ENCODE results near the gene DCAF11. TPM values are rescaled to one million over a fixed set of nuclear protein-coding genes. Genes with fewer than 3 reads are reported as not detected.

Gene DCAF11
- total and polyA plus RNA-seq, 2 of the 8 experiments (the other 6 are each of a cell fraction or from before 2014, with no cell fraction given) = 60.4 to 63.6 TPM

DNA sequence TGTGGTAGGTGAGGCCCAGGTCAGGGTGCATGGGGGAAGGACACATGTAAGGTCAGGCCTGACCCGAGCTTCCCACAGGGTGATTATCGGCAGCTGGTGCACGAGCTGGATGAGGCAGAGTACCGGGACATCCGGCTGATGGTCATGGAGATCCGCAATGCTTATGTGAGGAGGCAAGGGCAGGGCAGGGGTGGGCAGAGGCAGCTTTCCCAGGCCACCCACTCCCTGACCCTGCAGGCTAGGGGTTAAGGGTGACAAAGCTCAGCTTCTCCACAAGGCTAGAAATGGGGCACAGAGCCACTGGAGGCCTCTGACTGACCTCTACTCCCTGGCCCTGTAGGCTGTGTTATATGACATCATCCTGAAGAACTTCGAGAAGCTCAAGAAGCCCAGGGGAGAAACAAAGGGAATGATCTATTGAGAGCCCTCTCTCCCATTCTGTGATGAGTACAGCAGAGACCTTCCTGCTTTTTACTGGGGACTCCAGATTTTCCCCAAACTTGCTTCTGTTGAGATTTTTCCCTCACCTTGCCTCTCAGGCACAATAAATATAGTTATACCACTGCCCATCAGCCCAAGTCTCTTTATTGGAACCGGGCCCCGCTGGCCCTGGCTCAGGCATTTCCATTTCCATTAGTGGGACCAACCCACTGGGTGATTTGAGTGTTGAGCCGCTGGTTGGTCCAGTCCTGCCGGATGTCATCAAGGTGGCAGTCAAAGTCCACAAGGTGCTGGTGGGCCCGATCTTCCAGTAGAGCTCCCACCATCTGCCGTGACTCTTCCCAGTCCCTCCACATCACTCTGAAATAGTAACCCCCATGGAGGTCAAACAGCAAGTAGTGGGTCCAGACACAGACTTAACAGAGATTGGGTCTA is 24.1 kb downstream of the DCAF11 start:
- WGBS, 2 experiments (ENCODE audit: extremely low coverage in 1 of 2, insufficient coverage in 1 of 2, insufficient read length in 1 of 2, insufficient replicate concordance in 2 of 2, low coverage in 1 of 2, low lambda C conversion rate in 2 of 2, missing lambda C conversion rate in 1 of 2) = 92% methylated on average over 13 of the region's 13 CpGs; no CpG with 5 or more reads in 1 of the 2 experiments
- ChIA-PET CTCF (ENCODE audit: partially characterized antibody) (interaction anchor here (0.6 to 3.1 kb wide), 6 partner anchors 13 to 81 kb away, joined by 3 to 18 read pairs (median 4); partner anchors contain the start of gene IRF9), POLR2A (ENCODE audit: partially characterized antibody) (interaction anchor here (0.6 to 10.5 kb wide), 18 partner anchors 8 to 132 kb away, joined by 3 to 118 read pairs (median 6); partner anchors contain the start of genes DCAF11, IRF9, NRL and PSME2)
- H2AK5ac ChIP-seq (ENCODE audit: low read depth, low read length) = no peak overlapping the region
- peaks cover 0 to 1% of the 10 kb centered on the region in 2 experiments for H4K20me1 ChIP-seq (replicated peaks in 1 of 2; ENCODE audit: control insufficient read depth in 1 of 2, insufficient read depth in 2 of 2, low read length in 2 of 2)
- H3K23ac ChIP-seq (ENCODE audit: insufficient read length) = no peak overlapping the region
- DNase-seq (ENCODE audit: low read depth in 1 of 2, low spot score in 2 of 2) (no peak), FAIRE-seq (no peak)
- H2BK5ac ChIP-seq (ENCODE audit: low read depth, low read length) = no peak overlapping the region
- H2BK20ac ChIP-seq (ENCODE audit: low read length) = no peak overlapping the region
- H2BK12ac ChIP-seq (ENCODE audit: low read depth, low read length) = no peak overlapping the region
- peaks cover 8 to 25% (median 14%) of the 10 kb centered on the region in 4 experiments; a peak in 6 of 8 replicates for H3K36me3 ChIP-seq (ENCODE audit: control insufficient read depth in 2 of 4, insufficient read depth in 4 of 4, low read length in 3 of 4)
- no peaks in the 10 kb centered on the region for H3K27me3 ChIP-seq (replicated peaks in 1 of 4; ENCODE audit: control insufficient read depth in 3 of 4, extremely low read depth in 1 of 4, insufficient read depth in 3 of 4, low read length in 3 of 4)
- H3K4me3 ChIP-seq (ENCODE audit: extremely low read depth in 1 of 4, insufficient read depth in 2 of 4, low read depth in 3 of 4, low read length in 4 of 4) = no peak overlapping the region
- H3K9ac ChIP-seq (replicated peaks in 1 of 4; ENCODE audit: extremely low read depth in 1 of 4, low read depth in 3 of 4, low read length in 3 of 4) = no peak overlapping the region
- no peak for TF ChIP-seq GTF2F1 (IDR thresholded peaks at IDR 0.05; ENCODE audit: borderline replicate concordance, low read depth, low read length)
- TF ChIP-seq NRF1 (IDR thresholded peaks at IDR 0.05; ENCODE audit: low read depth, low read length) = no peak
- no peak for TF ChIP-seq RAD21 (IDR thresholded peaks at IDR 0.05 in 1 of 2, conservative IDR thresholded peaks at IDR 0.05 in 1 of 2; ENCODE audit: low read depth in 2 of 2, low read length in 2 of 2)
- TF ChIP-seq, protein P1, sequence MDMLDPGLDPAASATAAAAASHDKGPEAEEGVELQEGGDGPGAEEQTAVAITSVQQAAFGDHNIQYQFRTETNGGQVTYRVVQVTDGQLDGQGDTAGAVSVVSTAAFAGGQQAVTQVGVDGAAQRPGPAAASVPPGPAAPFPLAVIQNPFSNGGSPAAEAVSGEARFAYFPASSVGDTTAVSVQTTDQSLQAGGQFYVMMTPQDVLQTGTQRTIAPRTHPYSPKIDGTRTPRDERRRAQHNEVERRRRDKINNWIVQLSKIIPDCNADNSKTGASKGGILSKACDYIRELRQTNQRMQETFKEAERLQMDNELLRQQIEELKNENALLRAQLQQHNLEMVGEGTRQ (IDR thresholded peaks at IDR 0.05; ENCODE audit: low read length) = no peak
- H3K18ac ChIP-seq (ENCODE audit: extremely low read depth, low read length) = no peak overlapping the region
- H4K91ac ChIP-seq (replicated peaks; ENCODE audit: insufficient read length, low read length) = no peak overlapping the region
- peaks cover 0 to 10% (median 7%) of the 10 kb centered on the region in 4 experiments; a peak in 5 of 7 replicates for H3K4me1 ChIP-seq (replicated peaks in 1 of 4; ENCODE audit: control insufficient read depth in 3 of 4, insufficient read depth in 4 of 4, low read length in 3 of 4)
- no peak overlapping the region for H2AFZ ChIP-seq (ENCODE audit: low read length)
- no peaks in the 10 kb centered on the region for H3K9me3 ChIP-seq (ENCODE audit: insufficient read depth in 2 of 2, low read depth in 1 of 2, low read length in 1 of 2)
- H3K79me1 ChIP-seq (ENCODE audit: low read depth, low read length) = peaks cover 4% of the 10 kb centered on the region; the same call in 1 of the 2 replicates
- H3K56ac ChIP-seq (replicated peaks; ENCODE audit: insufficient read length, low read depth, low read length) = no peak overlapping the region
- H4K8ac ChIP-seq (ENCODE audit: extremely low read depth, insufficient read depth, low read length) = no peak overlapping the region
- H3K14ac ChIP-seq (ENCODE audit: insufficient read length) = no peak overlapping the region
- no peak overlapping the region for H2BK15ac ChIP-seq (ENCODE audit: low read length)
- no peak overlapping the region for H3K27ac ChIP-seq (ENCODE audit: low read depth, low read length)
- H3K79me2 ChIP-seq (ENCODE audit: control insufficient read depth in 1 of 2, insufficient read depth in 2 of 2, low read length in 2 of 2) = peaks cover 0 to 12% of the 10 kb centered on the region in 2 experiments; a peak in 2 of 4 replicates
- no peak overlapping the region for H3K4ac ChIP-seq (replicated peaks; ENCODE audit: insufficient read length, low read depth, low read length)
- no peak overlapping the region for H2BK120ac ChIP-seq (replicated peaks; ENCODE audit: low read depth, low read length)
- peaks cover 8% of the 10 kb centered on the region; the same call in 1 of the 2 replicates for H3K23me2 ChIP-seq (ENCODE audit: low read depth, low read length)
- no peak overlapping the region for H3K4me2 ChIP-seq (ENCODE audit: insufficient read depth in 1 of 2, low read depth in 2 of 2, low read length in 2 of 2)
- H4K5ac ChIP-seq (ENCODE audit: insufficient read length, low read depth, low read length) = no peak overlapping the region

Data from H1 (cell line).